ENCODE results near the gene EMP3.

DNA sequence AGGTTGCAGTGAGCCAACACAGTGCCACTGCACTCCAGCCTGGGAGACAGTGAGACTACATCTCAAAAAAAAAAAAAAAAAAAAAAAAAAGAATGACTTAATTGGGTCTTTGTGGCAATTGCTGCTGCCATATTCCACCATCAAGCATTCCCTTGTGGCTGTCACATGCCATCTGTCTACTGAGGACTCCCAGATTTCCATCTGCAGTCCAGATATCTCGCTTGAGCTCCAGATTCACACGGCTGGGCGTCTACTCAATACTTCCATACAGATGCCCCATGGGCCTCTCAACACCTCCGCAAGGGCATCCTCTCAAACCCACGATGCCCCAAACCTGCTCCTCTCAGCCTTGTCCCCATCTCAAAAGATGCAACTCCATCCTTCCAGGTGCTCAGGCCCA lies 25.5 kb downstream of the EMP3 start:
- TF ChIP-seq, protein P1, sequence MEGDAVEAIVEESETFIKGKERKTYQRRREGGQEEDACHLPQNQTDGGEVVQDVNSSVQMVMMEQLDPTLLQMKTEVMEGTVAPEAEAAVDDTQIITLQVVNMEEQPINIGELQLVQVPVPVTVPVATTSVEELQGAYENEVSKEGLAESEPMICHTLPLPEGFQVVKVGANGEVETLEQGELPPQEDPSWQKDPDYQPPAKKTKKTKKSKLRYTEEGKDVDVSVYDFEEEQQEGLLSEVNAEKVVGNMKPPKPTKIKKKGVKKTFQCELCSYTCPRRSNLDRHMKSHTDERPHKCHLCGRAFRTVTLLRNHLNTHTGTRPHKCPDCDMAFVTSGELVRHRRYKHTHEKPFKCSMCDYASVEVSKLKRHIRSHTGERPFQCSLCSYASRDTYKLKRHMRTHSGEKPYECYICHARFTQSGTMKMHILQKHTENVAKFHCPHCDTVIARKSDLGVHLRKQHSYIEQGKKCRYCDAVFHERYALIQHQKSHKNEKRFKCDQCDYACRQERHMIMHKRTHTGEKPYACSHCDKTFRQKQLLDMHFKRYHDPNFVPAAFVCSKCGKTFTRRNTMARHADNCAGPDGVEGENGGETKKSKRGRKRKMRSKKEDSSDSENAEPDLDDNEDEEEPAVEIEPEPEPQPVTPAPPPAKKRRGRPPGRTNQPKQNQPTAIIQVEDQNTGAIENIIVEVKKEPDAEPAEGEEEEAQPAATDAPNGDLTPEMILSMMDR (IDR thresholded peaks at IDR 0.05 in 4 of 5, conservative IDR thresholded peaks at IDR 0.05 in 1 of 5), result no peak
- no peak for TF ChIP-seq POLR2A (IDR thresholded peaks at IDR 0.05)
